ENCODE measurements around the gene ATL3.
A peak's percentile ranks its signal among the peaks of the same experiment; 100 is the strongest.

ATL3 gene

GRCh38 chr11:63574856-63575602 is 96.1 kb downstream of the ATL3 start:
- TF ChIP-seq CTCF (IDR thresholded peaks at IDR 0.05), result no peak
- H3K27ac ChIP-seq, result peak overlapping the region in 1 of 2 donors; percentile 67
- peak overlapping the region; percentile 29 for H3K4me3 ChIP-seq
- no peak for DNase-seq (ENCODE audit: low spot score)
